Kidney (tissue), 14 donors: ENCODE data around the gene BMP8B. TPM values are rescaled to one million over a fixed set of nuclear protein-coding genes. Genes with fewer than 3 reads are reported as not detected.
A peak's percentile ranks its signal among the peaks of the same experiment; 100 is the strongest.
"Not testable (repeated sequence)": the region's sequence is repeated elsewhere in the genome, so short reads cannot be mapped to it uniquely, and the experiment has no call there.

ENCODE experiments used
- DNase-seq, 5 donors: peaks; one replicate each; pipeline ENCODE4 v3.0.0-alpha.2; 2013 to 2020
- FAIRE-seq: peaks from 2 replicates; lab custom pipeline; 2012; peaks lifted over from hg19 to GRCh38; lab: Jason Lieb, UNC
- H3K27ac ChIP-seq, 2 donors: one replicate each; pipeline ENCODE4 v1.7.0; 2013; ENCODE audit warnings: low read depth in 2 of 2, low read length in 2 of 2, inconsistent platforms in 1 of 2
- H3K27me3 ChIP-seq: one replicate; pipeline ENCODE4 v1.7.1; 2013; ENCODE audit warnings: low read length, inconsistent platforms; ENCODE audit not compliant: control insufficient read depth, insufficient read depth
- H3K36me3 ChIP-seq, 3 donors: one replicate each; pipeline versions ENCODE4 v1.7.0 to v1.7.1; 2013; ENCODE audit warnings: low read length in 3 of 3, control low read depth in 1 of 3, inconsistent platforms in 1 of 3; ENCODE audit not compliant: insufficient read depth in 3 of 3, control insufficient read depth in 2 of 3
- H3K4me1 ChIP-seq, 3 donors: one replicate each; pipeline versions ENCODE4 v1.7.0 to v1.7.1; 2013; ENCODE audit warnings: low read length in 3 of 3, inconsistent platforms in 1 of 3, low read depth in 1 of 3; ENCODE audit not compliant: control insufficient read depth in 2 of 3, insufficient read depth in 2 of 3
- H3K4me3 ChIP-seq, 3 donors: one replicate each; pipeline versions ENCODE4 v1.7.0 to v1.8.1; 2013; ENCODE audit warnings: low read length in 3 of 3, control low read depth in 1 of 3, inconsistent platforms in 1 of 3
- H3K9ac ChIP-seq, 3 donors: one replicate each; pipeline versions ENCODE4 v1.7.0 to v1.7.1; 2013; ENCODE audit warnings: low read length in 3 of 3, control low read depth in 1 of 3, inconsistent platforms in 1 of 3
- H3K9me3 ChIP-seq, 3 donors: one replicate each; pipeline versions ENCODE4 v1.7.0 to v1.7.1; 2013; ENCODE audit warnings: low read length in 3 of 3, control low read depth in 1 of 3, inconsistent platforms in 1 of 3; ENCODE audit not compliant: control insufficient read depth in 2 of 3, insufficient read depth in 1 of 3
- intact Hi-C: fragments of 100-400 bp; cut with DNase I; formaldehyde crosslinking; loops from one replicate; pipeline ENCODE4 v1.11.1; 2022
- polyA plus RNA-seq: library from polyadenylated mRNA; stranded (reverse); fragments of 350-450 nt; fragmentation: Illumina TruSeq; extraction: RNeasy Lipid Tissue Mini Kit (QIAGEN cat#74804); gene quantifications from one replicate; pipeline ENCODE4 v1.2.3, GENCODE V29; 2014; ENCODE audit warnings: low read depth, low replicate concordance; ENCODE audit not compliant: insufficient read depth
- total RNA-seq: library from RNA; stranded (reverse); fragmentation: NEBNext Ultra II Directional; extraction: Animal tissue kit (Norgen Biotek cat#: 25700); gene quantifications from one replicate; pipeline ENCODE4 v1.2.1, GENCODE V29; 2021
- TF ChIP-seq, protein P1 (sequence below): IDR thresholded peaks from 3 replicates; pipeline ENCODE4 v1.5.1; 2012; ENCODE audit warnings: mild to moderate bottlenecking, moderate library complexity, borderline replicate concordance; ENCODE audit not compliant: insufficient read depth; ENCODE audit errors: extremely low read depth
- donor health status: control.
- donor health status: control.
- donor health status: control.
- donor health status: control.
- donor health status: control.
- donor health status: DM: yes; HTN: yes; CAD: no.
- donor health status: Normal renal cell carcinoma (clear cell type).

BMP8B gene
- total and polyA plus RNA-seq, 2 donors from 2014 or later, result 0.34 to 4.9 TPM

DNA sequence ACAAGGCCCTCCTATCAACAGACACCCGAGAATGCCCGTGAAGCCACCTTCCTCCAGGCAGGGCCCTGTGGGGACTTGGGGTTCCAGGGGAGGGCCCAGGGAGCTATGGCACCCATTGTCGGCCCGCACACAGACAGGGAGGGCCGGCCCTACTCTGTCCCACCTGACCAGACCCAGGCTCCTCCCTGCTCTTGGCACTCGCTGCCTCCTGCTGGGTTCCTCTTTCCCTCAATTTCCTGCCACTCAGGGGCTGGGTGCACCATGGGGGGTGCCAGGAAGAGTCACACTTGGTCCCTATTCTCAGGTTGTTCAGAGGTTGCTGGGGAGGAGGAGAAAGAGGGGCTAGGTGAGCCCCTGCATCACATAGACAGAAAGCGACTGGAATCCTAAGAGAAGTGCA is 9.5 kb downstream of the BMP8B start:
- TF ChIP-seq, protein P1, sequence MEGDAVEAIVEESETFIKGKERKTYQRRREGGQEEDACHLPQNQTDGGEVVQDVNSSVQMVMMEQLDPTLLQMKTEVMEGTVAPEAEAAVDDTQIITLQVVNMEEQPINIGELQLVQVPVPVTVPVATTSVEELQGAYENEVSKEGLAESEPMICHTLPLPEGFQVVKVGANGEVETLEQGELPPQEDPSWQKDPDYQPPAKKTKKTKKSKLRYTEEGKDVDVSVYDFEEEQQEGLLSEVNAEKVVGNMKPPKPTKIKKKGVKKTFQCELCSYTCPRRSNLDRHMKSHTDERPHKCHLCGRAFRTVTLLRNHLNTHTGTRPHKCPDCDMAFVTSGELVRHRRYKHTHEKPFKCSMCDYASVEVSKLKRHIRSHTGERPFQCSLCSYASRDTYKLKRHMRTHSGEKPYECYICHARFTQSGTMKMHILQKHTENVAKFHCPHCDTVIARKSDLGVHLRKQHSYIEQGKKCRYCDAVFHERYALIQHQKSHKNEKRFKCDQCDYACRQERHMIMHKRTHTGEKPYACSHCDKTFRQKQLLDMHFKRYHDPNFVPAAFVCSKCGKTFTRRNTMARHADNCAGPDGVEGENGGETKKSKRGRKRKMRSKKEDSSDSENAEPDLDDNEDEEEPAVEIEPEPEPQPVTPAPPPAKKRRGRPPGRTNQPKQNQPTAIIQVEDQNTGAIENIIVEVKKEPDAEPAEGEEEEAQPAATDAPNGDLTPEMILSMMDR, result no peak
- Histone ChIP-seq H3K27ac (no peak overlapping the region), H3K27me3 (no peaks in the 10 kb centered on the region), H3K4me3 (no peak overlapping the region), H3K9me3 (no peaks in the 10 kb centered on the region), H3K4me1 (no peaks in the 10 kb centered on the region), H3K9ac (no peak overlapping the region), H3K36me3 (no peaks in the 10 kb centered on the region)
- no peak for FAIRE-seq
- intact Hi-C loops, result no loop called here
- peak in 1 of 5 donors; percentile 53 for DNase-seq

DNA sequence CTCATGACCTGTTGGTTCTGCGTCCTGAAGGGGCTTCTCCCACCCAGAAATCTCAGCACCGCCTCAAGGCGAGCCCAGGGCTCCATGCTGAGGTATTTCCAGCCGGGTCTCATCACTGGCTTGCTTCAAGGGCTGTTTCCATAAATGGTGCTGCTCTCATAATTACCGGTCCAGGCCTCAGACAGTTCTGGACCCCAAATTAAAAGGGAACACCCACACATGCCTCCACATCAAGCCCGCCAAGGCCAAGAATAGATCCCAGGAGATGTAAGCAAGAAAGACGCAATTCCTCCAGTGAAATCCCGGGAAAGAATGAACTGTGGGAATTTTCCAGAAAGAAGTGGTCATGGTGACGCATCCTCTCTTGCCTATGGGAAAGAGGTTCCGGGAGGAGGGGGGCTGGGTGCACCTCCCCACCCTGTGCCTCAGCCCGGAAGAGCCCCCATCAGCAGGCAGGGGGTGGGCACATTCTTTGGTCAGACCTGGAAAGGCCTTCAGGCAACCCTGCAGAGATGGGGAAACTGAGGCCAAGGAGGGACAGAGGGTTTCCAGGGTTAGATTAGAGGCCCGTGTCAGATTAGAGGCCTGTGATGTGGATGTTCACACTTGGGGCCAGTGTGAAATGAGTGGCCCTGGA is 10.1 kb downstream of the BMP8B start:
- H3K4me3 ChIP-seq, intact Hi-C loops, H3K4me1 ChIP-seq, H3K27me3 ChIP-seq, H3K36me3 ChIP-seq, FAIRE-seq, H3K27ac ChIP-seq, H3K9me3 ChIP-seq, H3K9ac ChIP-seq: not testable (repeated sequence)
- peak in 2 of 5 donors; percentile 12 to 26 for DNase-seq

DNA sequence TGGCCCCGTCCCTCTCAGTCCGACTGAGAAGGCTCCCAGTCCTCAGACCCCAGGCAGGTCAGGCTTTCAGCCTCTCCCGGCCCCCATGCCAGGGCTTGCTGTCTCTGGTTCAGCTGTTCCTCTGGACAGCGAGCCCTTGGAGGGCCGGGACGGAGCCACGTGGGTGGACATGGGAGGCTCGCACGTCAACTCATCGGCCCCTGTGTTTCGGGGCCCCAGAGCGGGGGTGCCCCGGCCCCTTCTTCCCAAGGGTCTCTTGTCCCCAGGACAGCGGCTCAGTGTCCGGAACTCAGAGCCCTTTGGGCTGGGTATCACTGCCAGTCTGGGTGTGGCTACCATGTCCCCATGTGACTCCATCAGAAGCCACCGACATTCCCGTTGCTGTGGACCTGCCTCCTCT is 10.8 kb downstream of the BMP8B start:
- DNase-seq, result peak in 2 of 5 donors; percentile 24 to 72
- FAIRE-seq, intact Hi-C loops, H3K9ac ChIP-seq, H3K36me3 ChIP-seq, H3K27me3 ChIP-seq, H3K4me3 ChIP-seq, H3K9me3 ChIP-seq, H3K27ac ChIP-seq, H3K4me1 ChIP-seq: not testable (repeated sequence)

DNA sequence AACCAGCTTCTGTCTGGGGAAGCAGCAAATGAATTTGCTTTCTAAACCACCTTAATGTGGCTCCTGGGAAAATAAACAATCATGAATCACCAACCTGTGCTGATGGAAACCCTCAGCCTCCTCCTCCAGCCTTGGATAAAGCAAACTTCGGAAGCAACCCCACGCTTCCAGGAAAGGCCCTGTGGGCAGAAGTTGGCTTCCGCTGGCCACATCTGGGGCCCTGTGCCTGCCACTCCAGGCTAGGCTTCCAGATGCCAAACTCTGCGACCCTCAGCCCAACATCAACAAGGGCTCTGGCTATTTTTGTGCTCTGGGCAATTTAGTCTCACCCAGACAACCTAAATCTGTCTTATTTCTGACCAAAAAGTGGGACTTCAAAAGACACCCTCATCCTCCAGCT is 11.4 kb downstream of the BMP8B start:
- TF ChIP-seq, protein P1, result no peak
- intact Hi-C loops, result no loop called here
- DNase-seq, result peak in 2 of 5 donors; percentile 22 to 26

More for the DNA sequence above, 11.4 kb downstream of the BMP8B start:
- Histone ChIP-seq H3K9ac (no peak overlapping the region), H3K4me3 (no peak overlapping the region), H3K27me3 (no peaks in the 10 kb centered on the region), H3K4me1 (no peaks in the 10 kb centered on the region), H3K27ac (no peak overlapping the region), H3K9me3 (no peaks in the 10 kb centered on the region), H3K36me3 (no peaks in the 10 kb centered on the region)
- no peak for FAIRE-seq
